Measurements from ENCODE around the gene LKAAEAR1.

The LKAAEAR1 gene

DNA sequence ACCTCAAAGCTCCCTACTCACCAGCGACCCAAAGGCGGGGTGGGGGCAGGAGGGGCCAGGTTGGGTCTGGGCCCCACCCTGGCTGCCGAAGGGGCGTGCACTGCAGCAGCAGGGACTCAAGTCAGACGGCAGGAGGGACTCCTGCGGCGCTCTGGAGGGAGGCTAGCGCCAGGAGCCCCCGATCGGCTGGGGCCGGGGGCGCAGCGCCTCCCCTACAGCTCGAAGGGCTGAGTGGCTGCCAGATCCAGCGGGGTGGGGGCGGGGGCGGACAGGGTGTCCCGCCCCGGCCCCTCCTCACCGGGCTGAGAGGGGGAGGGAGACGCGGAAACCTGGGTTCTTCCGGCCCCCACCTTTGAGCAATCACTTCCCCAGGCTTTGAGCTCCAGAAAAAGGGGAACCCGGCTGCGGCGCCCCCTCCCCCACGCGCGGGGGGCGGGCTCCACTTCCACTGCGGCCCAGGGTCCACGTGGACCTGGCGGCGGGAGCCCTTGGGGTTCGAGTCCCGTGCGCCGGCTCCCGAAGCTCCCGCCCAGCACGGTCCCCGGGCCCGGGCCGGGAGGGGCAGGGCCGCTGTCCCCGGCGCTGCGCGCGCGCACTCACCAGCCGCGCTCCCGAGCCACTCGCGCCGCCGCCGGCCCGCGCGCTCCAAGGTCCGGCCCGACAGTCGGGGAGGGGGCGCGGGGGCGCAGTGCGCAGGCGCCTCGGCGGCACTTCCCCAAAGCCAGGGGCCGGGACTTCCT lies 4.8 kb downstream of the LKAAEAR1 start, which contains the start of gene RGS19:
RGS19 (minus strand) TSS at position 246 of the 740 bp plus-strand sequence. CDS start 2,632 bp downstream, outside the sequence.
- TF ChIP-seq, protein P1, sequence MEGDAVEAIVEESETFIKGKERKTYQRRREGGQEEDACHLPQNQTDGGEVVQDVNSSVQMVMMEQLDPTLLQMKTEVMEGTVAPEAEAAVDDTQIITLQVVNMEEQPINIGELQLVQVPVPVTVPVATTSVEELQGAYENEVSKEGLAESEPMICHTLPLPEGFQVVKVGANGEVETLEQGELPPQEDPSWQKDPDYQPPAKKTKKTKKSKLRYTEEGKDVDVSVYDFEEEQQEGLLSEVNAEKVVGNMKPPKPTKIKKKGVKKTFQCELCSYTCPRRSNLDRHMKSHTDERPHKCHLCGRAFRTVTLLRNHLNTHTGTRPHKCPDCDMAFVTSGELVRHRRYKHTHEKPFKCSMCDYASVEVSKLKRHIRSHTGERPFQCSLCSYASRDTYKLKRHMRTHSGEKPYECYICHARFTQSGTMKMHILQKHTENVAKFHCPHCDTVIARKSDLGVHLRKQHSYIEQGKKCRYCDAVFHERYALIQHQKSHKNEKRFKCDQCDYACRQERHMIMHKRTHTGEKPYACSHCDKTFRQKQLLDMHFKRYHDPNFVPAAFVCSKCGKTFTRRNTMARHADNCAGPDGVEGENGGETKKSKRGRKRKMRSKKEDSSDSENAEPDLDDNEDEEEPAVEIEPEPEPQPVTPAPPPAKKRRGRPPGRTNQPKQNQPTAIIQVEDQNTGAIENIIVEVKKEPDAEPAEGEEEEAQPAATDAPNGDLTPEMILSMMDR (IDR thresholded peaks at IDR 0.05; ENCODE audit: low read depth, low read length), result no peak
- peak within 1 kb of the TSS; percentile 63 for H3K4me3 ChIP-seq (ENCODE audit: low read depth, low read length)
- peak; percentile 46 for DNase-seq (ENCODE audit: low read depth, low spot score)
- in situ Hi-C loops (cut with HindIII; ENCODE audit: low sequenced_read_pairs), result no loop called here

GRCh38 chr20:64078934-64079272 lies 5.3 kb downstream of the LKAAEAR1 start:
- in situ Hi-C loops (cut with HindIII; ENCODE audit: low sequenced_read_pairs), result no loop called here
- TF ChIP-seq, protein P1 (IDR thresholded peaks at IDR 0.05; ENCODE audit: low read depth, low read length), result no peak
- H3K4me3 ChIP-seq (ENCODE audit: low read depth, low read length), result peak overlapping the region; percentile 63
- no peak for DNase-seq (ENCODE audit: low read depth, low spot score)

- in situ Hi-C loops (cut with HindIII; ENCODE audit: low sequenced_read_pairs), result no loop called here
- DNase-seq (ENCODE audit: low read depth, low spot score), result no peak
- TF ChIP-seq, protein P1 (IDR thresholded peaks at IDR 0.05; ENCODE audit: low read depth, low read length), result no peak
These were observed 6.2 kb downstream of the LKAAEAR1 start for GRCh38 chr20:64077876-64078551.

DNA sequence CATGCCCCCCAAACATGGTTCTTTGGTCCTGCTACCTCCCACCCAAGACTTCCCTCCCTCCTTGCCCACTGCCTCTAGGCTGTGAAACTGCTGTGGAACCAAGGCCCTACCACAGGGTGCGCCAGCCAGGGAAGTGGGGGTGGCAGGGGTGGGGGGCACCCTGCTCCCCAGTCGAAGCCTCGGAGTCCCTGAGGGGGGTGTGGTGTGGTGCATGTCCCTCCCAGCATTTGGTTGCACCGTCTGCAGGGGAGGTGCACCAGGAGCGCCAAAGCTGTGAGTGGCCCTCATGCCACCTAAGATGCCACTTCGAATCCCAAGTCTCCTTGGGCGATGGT lies 6.7 kb downstream of the LKAAEAR1 start:
- TF ChIP-seq, protein P1 (IDR thresholded peaks at IDR 0.05; ENCODE audit: low read depth, low read length), result no peak
- no peak overlapping the region for H3K4me3 ChIP-seq (ENCODE audit: low read depth, low read length)
- no peak for DNase-seq (ENCODE audit: low read depth, low spot score)
- in situ Hi-C loops (cut with HindIII; ENCODE audit: low sequenced_read_pairs), result no loop called here

More at GRCh38 chr20:64077876-64078551, 6.2 kb downstream of the LKAAEAR1 start:
- peak overlapping the region; percentile 63 for H3K4me3 ChIP-seq (ENCODE audit: low read depth, low read length)

DNA sequence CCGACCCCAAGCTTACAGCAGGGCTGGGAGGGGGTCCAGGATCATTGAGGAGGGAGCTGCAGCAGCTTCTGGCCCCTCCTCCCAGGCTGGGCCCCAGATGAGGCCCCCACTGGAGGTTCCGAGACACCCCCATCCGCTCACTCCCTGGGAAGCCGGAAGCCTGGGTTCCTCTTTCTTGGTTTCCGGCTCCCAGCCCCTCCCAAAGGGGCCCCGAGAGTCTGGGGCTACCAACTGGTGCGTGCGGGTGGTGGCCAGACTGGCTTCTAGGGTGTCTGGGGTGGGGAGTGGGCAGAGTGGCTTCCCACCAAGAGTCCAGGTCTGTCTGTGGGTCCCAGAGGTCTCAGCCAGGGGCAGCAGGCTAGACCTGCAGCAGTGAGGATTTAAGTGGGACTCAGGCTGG lies 7.1 kb downstream of the LKAAEAR1 start:
- in situ Hi-C loops (cut with HindIII; ENCODE audit: low sequenced_read_pairs), result no loop called here
- TF ChIP-seq, protein P1 (IDR thresholded peaks at IDR 0.05; ENCODE audit: low read depth, low read length), result no peak
- H3K4me3 ChIP-seq (ENCODE audit: low read depth, low read length), result no peak overlapping the region
- DNase-seq (ENCODE audit: low read depth, low spot score), result no peak

DNA sequence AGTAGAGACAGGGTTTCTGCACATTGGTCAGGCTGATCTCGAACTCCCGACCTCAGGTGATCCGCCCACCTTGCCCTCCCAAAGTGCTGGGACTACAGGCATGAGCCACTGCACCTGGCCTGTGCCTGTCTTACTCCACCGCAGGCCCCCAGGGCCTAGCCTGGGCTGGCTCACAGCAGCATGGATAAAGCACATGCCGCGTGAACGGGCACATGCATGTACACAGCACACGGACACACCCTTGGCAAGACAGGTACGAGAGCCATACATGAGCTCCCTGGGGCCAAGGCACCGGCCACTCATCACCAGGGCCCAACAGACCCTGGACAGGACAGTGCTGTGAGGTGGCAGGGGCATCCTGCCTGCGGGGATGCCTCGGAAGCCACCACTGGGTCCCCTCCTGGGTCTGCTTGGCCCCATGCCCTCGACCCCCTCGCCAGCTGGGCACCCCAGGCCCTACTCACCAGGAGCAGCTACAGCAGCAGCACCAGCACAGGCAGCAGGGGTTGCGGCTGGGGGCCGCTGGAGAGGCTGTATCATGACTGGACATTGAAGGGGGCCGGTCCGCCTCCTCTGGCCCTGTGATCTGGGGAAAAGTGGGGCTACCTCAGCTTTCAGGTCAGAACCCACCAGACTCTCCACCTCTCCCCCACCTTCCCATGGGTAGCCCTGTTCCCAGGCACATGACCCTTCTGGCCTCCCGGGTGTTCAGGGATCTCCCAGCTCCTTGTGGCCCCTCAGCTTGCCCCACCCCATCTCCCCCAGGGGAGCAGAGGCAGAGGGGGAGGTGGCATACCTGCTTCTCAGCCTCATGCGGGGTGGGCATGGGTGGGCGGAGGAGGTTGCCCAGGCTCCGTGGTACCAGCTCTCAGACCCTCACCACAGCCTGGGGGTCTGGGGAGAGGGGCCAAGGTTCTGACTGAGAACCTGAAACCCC lies 7.9 kb downstream of the LKAAEAR1 start:
- no peak for DNase-seq (ENCODE audit: low read depth, low spot score)
- H3K4me3 ChIP-seq (ENCODE audit: low read depth, low read length), result no peak overlapping the region
- in situ Hi-C loops (cut with HindIII; ENCODE audit: low sequenced_read_pairs), result no loop called here
- TF ChIP-seq, protein P1 (IDR thresholded peaks at IDR 0.05; ENCODE audit: low read depth, low read length), result no peak
